ENCODE results near the gene SNCAIP.

SNCAIP gene

DNA sequence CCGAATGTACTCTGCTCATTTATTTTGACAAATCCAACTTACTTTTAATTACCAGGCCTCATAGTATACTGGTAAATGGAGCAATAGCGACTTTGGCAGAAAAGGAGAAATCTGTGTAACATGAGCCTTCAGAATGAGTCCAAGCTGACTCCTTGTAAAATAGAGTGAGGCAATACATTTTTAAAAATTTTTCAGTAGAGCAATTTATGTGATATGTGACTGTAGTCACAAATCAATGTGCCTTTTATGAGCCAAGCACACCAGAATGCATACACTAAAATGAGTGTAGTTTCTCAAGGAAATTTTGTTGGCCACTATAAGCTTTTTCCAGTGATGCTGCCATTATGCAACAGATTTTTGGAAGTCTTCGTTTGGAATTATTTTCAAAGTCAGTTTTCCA is 73.8 kb downstream of the SNCAIP start:
- no peak for TF ChIP-seq CTCF (IDR thresholded peaks at IDR 0.05; ENCODE audit: low read depth, low read length)

DNA sequence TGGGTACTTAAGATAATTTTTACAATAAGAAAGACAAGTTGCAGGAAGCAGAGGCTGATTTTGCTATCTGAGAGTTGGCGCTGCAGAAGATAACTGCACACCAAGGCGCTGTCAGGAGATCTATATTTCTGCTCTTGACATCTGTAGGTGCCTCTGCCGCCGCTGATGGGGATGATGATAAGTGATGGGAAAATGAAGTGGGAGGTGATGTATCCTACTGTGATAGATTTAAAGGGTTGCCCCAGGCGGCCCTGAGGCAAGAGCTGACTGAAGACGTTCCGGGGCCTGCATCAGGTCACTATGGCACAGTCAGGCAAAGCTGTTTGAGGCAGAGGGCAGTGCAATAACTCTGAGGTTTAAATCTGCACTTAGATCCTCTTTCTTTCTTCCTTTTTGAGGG is 78.1 kb downstream of the SNCAIP start:
- TF ChIP-seq CTCF (IDR thresholded peaks at IDR 0.05; ENCODE audit: low read depth, low read length): no peak
- H3K4me3 ChIP-seq (ENCODE audit: low read depth, low read length): no peak overlapping the region

More for the DNA sequence above, 73.8 kb downstream of the SNCAIP start:
- H3K4me3 ChIP-seq (ENCODE audit: low read depth, low read length): no peak overlapping the region

GRCh38 chr5:122390694-122391093 is 78.7 kb downstream of the SNCAIP start:
- H3K4me3 ChIP-seq (ENCODE audit: low read depth, low read length): no peak overlapping the region
- no peak for TF ChIP-seq CTCF (IDR thresholded peaks at IDR 0.05; ENCODE audit: low read depth, low read length)

- TF ChIP-seq CTCF (IDR thresholded peaks at IDR 0.05; ENCODE audit: low read depth, low read length): no peak
Measured at GRCh38 chr5:122391621-122392020, 79.6 kb downstream of the SNCAIP start.

GRCh38 chr5:122392224-122392623 is 80.2 kb downstream of the SNCAIP start:
- H3K4me3 ChIP-seq (ENCODE audit: low read depth, low read length): no peak overlapping the region
- no peak for TF ChIP-seq CTCF (IDR thresholded peaks at IDR 0.05; ENCODE audit: low read depth, low read length)

More at GRCh38 chr5:122391621-122392020, 79.6 kb downstream of the SNCAIP start:
- no peak overlapping the region for H3K4me3 ChIP-seq (ENCODE audit: low read depth, low read length)

GRCh38 chr5:122392824-122393223 is 80.8 kb downstream of the SNCAIP start:
- H3K4me3 ChIP-seq (ENCODE audit: low read depth, low read length): no peak overlapping the region
- TF ChIP-seq CTCF (IDR thresholded peaks at IDR 0.05; ENCODE audit: low read depth, low read length): no peak

DNA sequence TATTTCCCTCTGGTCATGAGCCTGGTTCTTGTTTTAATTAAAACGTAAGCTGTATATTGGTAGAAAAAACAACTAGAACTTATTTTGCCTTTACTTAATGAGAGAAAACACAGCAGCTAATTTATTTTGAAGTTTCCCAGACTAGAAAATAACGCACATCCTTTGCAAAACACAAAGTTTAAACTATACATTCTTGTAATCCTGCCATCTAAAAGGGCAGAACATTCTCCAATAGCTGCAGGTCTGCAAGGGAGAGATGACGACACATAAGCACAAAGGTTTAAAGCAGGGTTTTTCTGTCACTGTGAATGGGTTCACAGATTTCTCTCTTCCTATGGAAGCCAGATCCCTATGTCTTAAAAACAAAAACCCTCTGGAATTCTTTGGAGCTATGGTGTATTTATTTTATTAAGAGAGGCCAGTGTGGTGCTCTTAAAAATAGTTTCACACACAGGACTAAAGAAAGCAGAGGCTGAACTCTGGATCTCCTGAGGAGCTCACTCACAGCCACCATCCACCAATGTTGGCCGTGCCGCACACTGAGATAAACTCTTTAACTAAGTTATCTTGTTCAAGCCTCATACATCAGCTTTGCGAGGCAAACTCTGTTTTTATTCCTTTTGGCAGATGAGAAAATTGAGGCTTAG is 82.4 kb downstream of the SNCAIP start:
- no peak overlapping the region for H3K4me3 ChIP-seq (ENCODE audit: low read depth, low read length)
- no peak for TF ChIP-seq CTCF (IDR thresholded peaks at IDR 0.05; ENCODE audit: low read depth, low read length)

All from WI38 (cell line).